H1 (cell line): ENCODE data around the gene STH. TPM values are rescaled to one million over a fixed set of nuclear protein-coding genes. Genes with fewer than 3 reads are reported as not detected.

Experiments
- GTF2F1 ChIP-seq: IDR thresholded peaks from 2 replicates; pipeline ENCODE4 v1.6.1; 2012; ENCODE audit warnings: low read depth, low read length, improper control_type of control experiment, borderline replicate concordance
- MAFK ChIP-seq: IDR thresholded peaks from 2 replicates; pipeline ENCODE4 v1.6.1; 2012; ENCODE audit warnings: low read depth, mild to moderate bottlenecking, improper control_type of control experiment, low read length
- NANOG ChIP-seq: IDR thresholded peaks from 2 replicates; pipeline ENCODE4 v1.6.1; 2011; ENCODE audit warnings: low read length, low read depth, mild to moderate bottlenecking, inconsistent platforms; ENCODE audit not compliant: insufficient read depth, poor library complexity, severe bottlenecking
- POLR2A ChIP-seq, 2 experiments: IDR thresholded peaks; 1 replicate in 1 of 2; 2 replicates in 1 of 2; pipeline ENCODE4 v1.6.1; 2011; ENCODE audit warnings: low read depth in 2 of 2, low read length in 2 of 2, mild to moderate bottlenecking in 2 of 2; ENCODE audit errors: control extremely low read depth in 1 of 2
- RAD21 ChIP-seq, 2 experiments: IDR thresholded peaks in 1 of 2; conservative IDR thresholded peaks in 1 of 2; 2 replicates each; pipeline ENCODE4 v1.6.1; 2011; ENCODE audit warnings: low read depth in 2 of 2, low read length in 2 of 2, improper control_type of control experiment in 1 of 2, inconsistent platforms in 1 of 2, mild to moderate bottlenecking in 1 of 2, moderate library complexity in 1 of 2
- polyA plus RNA-seq, 7 experiments: library from polyadenylated mRNA; depleted of rRNA in 3 of 7; stranded (reverse) in 5 of 7; unstranded in 2 of 7; fragments of >200 nt in 5 of 7; fragments of 200-250 nt in 2 of 7; gene quantifications; 1 replicate in 5 of 7; 2 replicates in 1 of 7; 4 replicates in 1 of 7; pipeline versions ENCODE4 v1.2.1 to v1.2.3, GENCODE V29; 2011 to 2013; ENCODE audit warnings: missing spikeins in 2 of 7, mixed read lengths in 2 of 7
- total RNA-seq: library from RNA; stranded (reverse); fragmentation: NEBNext Ultra II Directional; extraction: Animal tissue kit (Norgen Biotek cat#: 25700); gene quantifications from 2 replicates; pipeline ENCODE4 v1.2.1, GENCODE V29; 2021

Gene STH
- total and polyA plus RNA-seq, 2 of the 8 experiments (the other 6 are each of a cell fraction or from before 2014, with no cell fraction given) = not detected

- TF ChIP-seq RAD21 (IDR thresholded peaks at IDR 0.05 in 1 of 2, conservative IDR thresholded peaks at IDR 0.05 in 1 of 2; ENCODE audit: low read depth in 2 of 2, low read length in 2 of 2) (no peak), NANOG (no peak), GTF2F1 (no peak), POLR2A (IDR thresholded peaks at IDR 0.05; ENCODE audit: control extremely low read depth in 1 of 2, low read depth in 2 of 2, low read length in 2 of 2) (no peak), MAFK (no peak)
Observed at GRCh38 chr17:46038414-46038813, 39.4 kb downstream of the STH start (continued).
